Endothelial cell of umbilical vein (primary cell): ENCODE data around the gene NSL1. TPM values are rescaled to one million over a fixed set of nuclear protein-coding genes. Genes with fewer than 3 reads are reported as not detected.

Source experiments
- BruUV-seq: library from RNA; stranded (reverse); fragments of 400-500 nt; replicated peaks from 2 replicates; lab custom pipeline; 2021; lab: Mats Ljungman, UMichigan
- CTCF ChIA-PET: fragments of 300-600, 350-600 bp; sonication (Branson Sonifier 250); formaldehyde crosslinking; loops from one replicate; lab custom pipeline; 2021; ENCODE audit warnings: antibody characterized with exemption, inconsistent platforms; lab: Charles Lee
- POLR2A ChIA-PET: fragments of 300-600, 350-600 bp; sonication (Branson Sonifier 250); formaldehyde crosslinking; loops from one replicate; lab custom pipeline; 2021; ENCODE audit warnings: antibody characterized with exemption, inconsistent platforms; lab: Charles Lee
- DNase-seq: peaks from one replicate; pipeline ENCODE4 v3.0.0-alpha.2; 2011; ENCODE audit warnings: low read depth, low spot score
- FAIRE-seq: peaks from 2 replicates; lab custom pipeline; 2011; peaks lifted over from hg19 to GRCh38; lab: Jason Lieb, UNC
- H2AFZ ChIP-seq: 2 replicates; pipeline ENCODE4 v1.6.0; 2012; ENCODE audit warnings: low read depth, low read length, control low read depth, inconsistent platforms
- H3K27ac ChIP-seq: 2 replicates; pipeline ENCODE4 v1.5.1; 2011; ENCODE audit warnings: low read depth, mild to moderate bottlenecking, control low read depth, low read length, moderate library complexity; ENCODE audit not compliant: insufficient read depth
- H3K27me3 ChIP-seq, 2 experiments: 2 replicates each; pipeline versions ENCODE4 v1.6.0 to v1.6.1; 2011; ENCODE audit warnings: low read length in 2 of 2, mixed read lengths in 1 of 2; ENCODE audit not compliant: control insufficient read depth in 2 of 2, insufficient read depth in 2 of 2
- H3K36me3 ChIP-seq, 2 experiments: 2 replicates in 1 of 2; 3 replicates in 1 of 2; pipeline ENCODE4 v1.5.1; 2011; ENCODE audit warnings: low read length in 2 of 2, mild to moderate bottlenecking in 1 of 2, moderate library complexity in 1 of 2; ENCODE audit not compliant: control insufficient read depth in 2 of 2, insufficient read depth in 2 of 2; ENCODE audit errors: extremely low read depth in 1 of 2
- H3K4me1 ChIP-seq: 3 replicates; pipeline ENCODE4 v1.5.1; 2011; ENCODE audit warnings: mild to moderate bottlenecking, low read length; ENCODE audit not compliant: control insufficient read depth, insufficient read depth; ENCODE audit errors: extremely low read depth
- H3K4me2 ChIP-seq: 2 replicates; pipeline ENCODE4 v1.6.1; 2011; ENCODE audit warnings: low read length, control low read depth, mixed read lengths; ENCODE audit not compliant: insufficient read depth
- H3K4me3 ChIP-seq, 3 experiments: fragments of 200-600 bp in 1 of 3; sonication (generic), shearing (Covaris generic) in 1 of 3; replicated peaks in 1 of 3; 2 replicates each; pipeline ENCODE4 v1.5.1; 2011 to 2016; ENCODE audit warnings: control low read depth in 3 of 3, low read length in 3 of 3, mild to moderate bottlenecking in 2 of 3, inconsistent platforms in 1 of 3, low read depth in 1 of 3, moderate library complexity in 1 of 3; ENCODE audit not compliant: insufficient read depth in 1 of 3
- H3K79me2 ChIP-seq: 2 replicates; pipeline ENCODE4 v1.6.0; 2012; ENCODE audit warnings: low read length, inconsistent platforms; ENCODE audit not compliant: control insufficient read depth, insufficient read depth
- H3K9ac ChIP-seq: replicated peaks from 2 replicates; pipeline ENCODE3; 2011; ENCODE audit warnings: low read length, control low read depth; ENCODE audit not compliant: insufficient read depth; ENCODE audit errors: extremely low read depth
- H3K9me1 ChIP-seq: replicated peaks from 3 replicates; pipeline ENCODE4 v1.6.0; 2011; ENCODE audit warnings: mild to moderate bottlenecking, low read length; ENCODE audit not compliant: control insufficient read depth, insufficient read depth; ENCODE audit errors: extremely low read depth
- H3K9me3 ChIP-seq: replicated peaks from 2 replicates; pipeline ENCODE4 v1.5.1; 2012; ENCODE audit warnings: low read length, inconsistent platforms; ENCODE audit not compliant: control insufficient read depth, insufficient read depth
- H4K20me1 ChIP-seq: replicated peaks from 2 replicates; pipeline ENCODE3; 2011; ENCODE audit warnings: mild to moderate bottlenecking, low read length; ENCODE audit not compliant: control insufficient read depth, insufficient read depth; ENCODE audit errors: extremely low read depth
- CTCF ChIP-seq, 2 donors: IDR thresholded peaks; 1 replicate in 1 of 2; 2 replicates in 1 of 2; pipeline ENCODE4 v1.5.1; 2011; ENCODE audit warnings: low read length in 2 of 2, mild to moderate bottlenecking in 2 of 2, moderate library complexity in 2 of 2, control low read depth in 1 of 2, inconsistent platforms in 1 of 2, low read depth in 1 of 2; ENCODE audit not compliant: insufficient read depth in 1 of 2; ENCODE audit errors: extremely low read depth in 1 of 2
- EZH2 ChIP-seq: IDR thresholded peaks from 2 replicates; pipeline ENCODE4 v1.6.1; 2012; ENCODE audit warnings: borderline replicate concordance, low read depth, mild to moderate bottlenecking, moderate library complexity, low read length, inconsistent platforms; ENCODE audit not compliant: severe bottlenecking
- FOS ChIP-seq: IDR thresholded peaks from 2 replicates; pipeline ENCODE4 v1.6.1; 2011; ENCODE audit warnings: mild to moderate bottlenecking, low read length, moderate library complexity, borderline replicate concordance; ENCODE audit not compliant: insufficient read depth
- GATA2 ChIP-seq: IDR thresholded peaks from 2 replicates; pipeline ENCODE4 v1.7.0; 2011; ENCODE audit warnings: low read depth, mild to moderate bottlenecking, moderate library complexity, mixed read lengths, low read length; ENCODE audit not compliant: insufficient read length, insufficient read depth
- JUN ChIP-seq: IDR thresholded peaks from 2 replicates; pipeline ENCODE4 v1.6.1; 2011; ENCODE audit warnings: borderline replicate concordance, low read depth; ENCODE audit not compliant: insufficient read length, insufficient read depth
- MAX ChIP-seq: IDR thresholded peaks from 2 replicates; pipeline ENCODE4 v1.6.1; 2011; ENCODE audit not compliant: insufficient read depth, insufficient read length
- MYC ChIP-seq: IDR thresholded peaks from one replicate; pipeline ENCODE4 v1.6.1; 2011; ENCODE audit warnings: mild to moderate bottlenecking, low read depth, low read length
- POLR2A ChIP-seq: IDR thresholded peaks from 2 replicates; pipeline ENCODE4 v1.6.1; 2012; ENCODE audit warnings: low read depth, mild to moderate bottlenecking, control low read depth, low read length
- POLR2AphosphoS5 ChIP-seq: IDR thresholded peaks from 2 replicates; pipeline ENCODE4 v1.6.1; 2012; ENCODE audit warnings: low read depth, mild to moderate bottlenecking, control low read depth, low read length, moderate library complexity; ENCODE audit not compliant: insufficient read depth
- dilution Hi-C: fragments of 300-500 bp; cut with MboI; formaldehyde crosslinking; loops from one replicate; pipeline ENCODE4 v1.15.0; 2019; ENCODE audit warnings: low sequenced_read_pairs; ENCODE audit not compliant: extremely low pct_ligation_motif_present
- intact Hi-C: fragments of 100-400 bp; cut with micrococcal nuclease; formaldehyde crosslinking; loops from one replicate; pipeline ENCODE4 v1.10.0; 2022
- polyA plus RNA-seq, 4 experiments: library from polyadenylated mRNA; depleted of rRNA in 3 of 4; stranded (reverse) in 3 of 4; unstranded in 1 of 4; fragments of >200 nt; gene quantifications; 2 replicates each; pipeline versions ENCODE4 v1.2.1 to v1.2.3, GENCODE V29; 2011 to 2012; ENCODE audit warnings: missing spikeins in 1 of 4
- total RNA-seq: library from RNA; stranded (reverse); gene quantifications from 2 replicates; pipeline ENCODE4 v1.2.3, GENCODE V29; 2021

The NSL1 gene
- total and polyA plus RNA-seq, 2 donors (not counting 3 experiments of a cell fraction or from before 2014, with no cell fraction given): 15.5 to 30.2 TPM

GRCh38 chr1:212689196-212689725 is 102.3 kb downstream of the NSL1 start:
- Histone ChIP-seq H3K4me2 (no peak overlapping the region), H3K27ac (no peak overlapping the region), H3K36me3 (no peaks in the 10 kb centered on the region), H3K9me3 (no peaks in the 10 kb centered on the region), H3K79me2 (no peaks in the 10 kb centered on the region), H3K4me3 (no peak overlapping the region), H4K20me1 (no peaks in the 10 kb centered on the region), H2AFZ (no peak overlapping the region), H3K4me1 (no peaks in the 10 kb centered on the region), H3K9ac (no peak overlapping the region), H3K27me3 (peaks cover 15 to 35% of the 10 kb centered on the region in 2 experiments), H3K9me1 (no peaks in the 10 kb centered on the region)
- ChIA-PET CTCF (interaction anchor here (1.3 to 1.9 kb wide), 4 partner anchors 9 to 60 kb away, joined by 4 to 13 read pairs (median 8); no protein-coding TSS in a partner anchor), POLR2A (no interaction called here)
- DNase-seq (no peak), FAIRE-seq (no peak)
- dilution Hi-C loops (no loop called here), intact Hi-C loops (no loop called here)
- TF ChIP-seq MYC (no peak), JUN (no peak), POLR2A (no peak), FOS (no peak), POLR2AphosphoS5 (no peak), MAX (no peak), GATA2 (no peak), CTCF (IDR thresholded peaks at IDR 0.05; ENCODE audit: extremely low read depth in 1 of 2, insufficient read depth in 1 of 2, low read depth in 1 of 2, low read length in 2 of 2) (no peak), EZH2 (no peak)
- no TSS peak for BruUV-seq
